WTC11 (cell line): Measurements from ENCODE around the gene MLXIPL. TPM values are rescaled to one million over a fixed set of nuclear protein-coding genes. Genes with fewer than 3 reads are reported as not detected.

ENCODE experiments used
- ATAC-seq: fragments of 200-7000 bp; cut with Tn5 transposase; 2 replicates; pipeline ENCODE4 v1.10.0; 2021; ENCODE audit warnings: mild to moderate bottlenecking, moderate library complexity
- CTCF ChIA-PET: fragments of 300-600 bp; sonication (Branson Sonifier 250); formaldehyde crosslinking; loops from one replicate; lab custom pipeline; 2021; ENCODE audit warnings: antibody characterized with exemption; lab: Charles Lee
- POLR2A ChIA-PET: fragments of 350-600 bp; sonication (Branson Sonifier 250); formaldehyde crosslinking; loops from one replicate; lab custom pipeline; 2021; ENCODE audit warnings: antibody characterized with exemption; lab: Charles Lee
- DNase-seq: peaks from one replicate; pipeline ENCODE4 v3.0.0; 2021; ENCODE audit warnings: low spot score
- H3K27ac Mint-ChIP-seq: 2 replicates; pipeline ENCODE4 v1.8.0; 2021; ENCODE audit warnings: mixed read lengths
- H3K27me3 Mint-ChIP-seq: 2 replicates; pipeline ENCODE4 v1.8.0; 2021; ENCODE audit warnings: low read depth, mild to moderate bottlenecking, moderate library complexity, mixed read lengths
- H3K36me3 Mint-ChIP-seq: 2 replicates; pipeline ENCODE4 v1.8.0; 2021; ENCODE audit warnings: mixed read lengths
- H3K4me1 Mint-ChIP-seq: 2 replicates; pipeline ENCODE4 v1.8.0; 2022; ENCODE audit warnings: mixed read lengths
- H3K4me3 Mint-ChIP-seq: 2 replicates; pipeline ENCODE4 v1.8.0; 2021; ENCODE audit warnings: mild to moderate bottlenecking, moderate library complexity, mixed read lengths
- H3K9me3 Mint-ChIP-seq: 2 replicates; pipeline ENCODE4 v1.8.0; 2021; ENCODE audit warnings: mixed read lengths
- ARID4B ChIP-seq: sonication (generic); formaldehyde crosslinking; IDR thresholded peaks from 2 replicates; pipeline ENCODE4 v1.8.0; 2023; ENCODE audit warnings: missing genetic modification reagents, mild to moderate bottlenecking, borderline replicate concordance
- CBFB ChIP-seq: sonication (generic); formaldehyde crosslinking; IDR thresholded peaks from 2 replicates; pipeline ENCODE4 v1.8.1; 2022; ENCODE audit warnings: mild to moderate bottlenecking, low read depth, missing genetic modification reagents
- E2F4 ChIP-seq: sonication (generic); formaldehyde crosslinking; IDR thresholded peaks from 2 replicates; pipeline ENCODE4 v1.8.1; 2022; ENCODE audit warnings: low read depth, mild to moderate bottlenecking, moderate library complexity, missing genetic modification reagents, borderline replicate concordance
- ETV6 ChIP-seq: sonication (generic); formaldehyde crosslinking; IDR thresholded peaks from 2 replicates; pipeline ENCODE4 v1.8.1; 2022; ENCODE audit warnings: mild to moderate bottlenecking, missing genetic modification reagents
- FOXK1 ChIP-seq: sonication (generic); formaldehyde crosslinking; IDR thresholded peaks from 2 replicates; pipeline ENCODE4 v1.8.0; 2022; ENCODE audit warnings: mild to moderate bottlenecking, moderate library complexity, missing genetic modification reagents
- HMGXB4 ChIP-seq: sonication (generic); formaldehyde crosslinking; IDR thresholded peaks from 2 replicates; pipeline ENCODE4 v1.8.1; 2023; ENCODE audit warnings: mild to moderate bottlenecking, moderate library complexity, missing genetic modification reagents
- IRF2 ChIP-seq: sonication (generic); formaldehyde crosslinking; IDR thresholded peaks from 2 replicates; pipeline ENCODE4 v1.8.0; 2022; ENCODE audit warnings: low read depth, missing genetic modification reagents, borderline replicate concordance
- NFYB ChIP-seq: sonication (generic); formaldehyde crosslinking; conservative IDR thresholded peaks from 2 replicates; pipeline ENCODE4 v1.8.0; 2022; ENCODE audit warnings: low read depth, missing genetic modification reagents
- SMAD4 ChIP-seq: sonication (generic); formaldehyde crosslinking; IDR thresholded peaks from 2 replicates; pipeline ENCODE4 v1.8.0; 2022; ENCODE audit warnings: mild to moderate bottlenecking, missing genetic modification reagents
- ZBTB43 ChIP-seq: sonication (generic); formaldehyde crosslinking; IDR thresholded peaks from 2 replicates; pipeline ENCODE4 v1.8.1; 2023; ENCODE audit warnings: mild to moderate bottlenecking, missing genetic modification reagents
- ZNF219 ChIP-seq: sonication (generic); formaldehyde crosslinking; IDR thresholded peaks from 2 replicates; pipeline ENCODE4 v1.8.0; 2023; ENCODE audit warnings: missing genetic modification reagents, mild to moderate bottlenecking, borderline replicate concordance
- total RNA-seq: library from RNA; stranded (reverse); gene quantifications from 3 replicates; pipeline ENCODE4 v1.2.3, GENCODE V29; 2021
- TF ChIP-seq, protein P1 (sequence below): fragments of 200-600 bp; IDR thresholded peaks from 2 replicates; pipeline ENCODE4 v1.8.0; 2022; ENCODE audit warnings: antibody characterized with exemption
- TF ChIP-seq, protein P2 (sequence below): sonication (generic); formaldehyde crosslinking; IDR thresholded peaks from 2 replicates; pipeline ENCODE4 v1.8.1; 2022; ENCODE audit warnings: mild to moderate bottlenecking, missing genetic modification reagents, moderate library complexity, borderline replicate concordance

The MLXIPL gene
- total RNA-seq, 1 experiment from 2014 or later = 20.4 TPM

DNA sequence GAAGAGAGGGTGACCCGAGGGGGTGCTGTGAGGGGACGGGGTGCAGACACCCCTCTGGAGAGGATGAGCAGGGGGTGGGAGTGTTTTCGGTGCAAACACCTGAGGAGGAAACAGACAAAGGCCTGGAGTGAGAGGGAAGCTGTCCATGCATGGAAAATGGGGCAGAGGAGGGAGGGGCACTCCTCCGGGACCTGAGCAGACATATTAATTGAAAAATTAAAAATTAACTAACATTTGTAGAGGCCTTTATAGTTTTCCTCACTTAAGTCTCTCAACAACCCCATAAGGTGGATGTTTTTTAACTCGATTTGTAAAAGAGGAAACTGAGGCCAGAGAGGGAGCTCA lies 44.5 kb upstream of the MLXIPL start:
- POLR2A ChIA-PET = interaction anchor here (1.0 kb wide), 1 partner anchor 44 kb away, joined by 3 read pairs; the partner anchor contains the start of gene MLXIPL
- no peak overlapping the region for H3K27ac Mint-ChIP-seq

GRCh38 chr7:73668103-73668885 lies 44.0 kb upstream of the MLXIPL start:
- H3K27me3 Mint-ChIP-seq = peaks cover 27% of the 10 kb centered on the region
- POLR2A ChIA-PET = interaction anchor here (0.5 kb wide), 1 partner anchor 71 kb away, joined by 3 read pairs; no protein-coding TSS in a partner anchor
- TF ChIP-seq, protein P1, sequence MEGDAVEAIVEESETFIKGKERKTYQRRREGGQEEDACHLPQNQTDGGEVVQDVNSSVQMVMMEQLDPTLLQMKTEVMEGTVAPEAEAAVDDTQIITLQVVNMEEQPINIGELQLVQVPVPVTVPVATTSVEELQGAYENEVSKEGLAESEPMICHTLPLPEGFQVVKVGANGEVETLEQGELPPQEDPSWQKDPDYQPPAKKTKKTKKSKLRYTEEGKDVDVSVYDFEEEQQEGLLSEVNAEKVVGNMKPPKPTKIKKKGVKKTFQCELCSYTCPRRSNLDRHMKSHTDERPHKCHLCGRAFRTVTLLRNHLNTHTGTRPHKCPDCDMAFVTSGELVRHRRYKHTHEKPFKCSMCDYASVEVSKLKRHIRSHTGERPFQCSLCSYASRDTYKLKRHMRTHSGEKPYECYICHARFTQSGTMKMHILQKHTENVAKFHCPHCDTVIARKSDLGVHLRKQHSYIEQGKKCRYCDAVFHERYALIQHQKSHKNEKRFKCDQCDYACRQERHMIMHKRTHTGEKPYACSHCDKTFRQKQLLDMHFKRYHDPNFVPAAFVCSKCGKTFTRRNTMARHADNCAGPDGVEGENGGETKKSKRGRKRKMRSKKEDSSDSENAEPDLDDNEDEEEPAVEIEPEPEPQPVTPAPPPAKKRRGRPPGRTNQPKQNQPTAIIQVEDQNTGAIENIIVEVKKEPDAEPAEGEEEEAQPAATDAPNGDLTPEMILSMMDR = no peak
- TF ChIP-seq CBFB (CRISPR knock-in tag) = no peak
- TF ChIP-seq ZBTB43 (CRISPR knock-in tag) = no peak
- TF ChIP-seq, protein P2, sequence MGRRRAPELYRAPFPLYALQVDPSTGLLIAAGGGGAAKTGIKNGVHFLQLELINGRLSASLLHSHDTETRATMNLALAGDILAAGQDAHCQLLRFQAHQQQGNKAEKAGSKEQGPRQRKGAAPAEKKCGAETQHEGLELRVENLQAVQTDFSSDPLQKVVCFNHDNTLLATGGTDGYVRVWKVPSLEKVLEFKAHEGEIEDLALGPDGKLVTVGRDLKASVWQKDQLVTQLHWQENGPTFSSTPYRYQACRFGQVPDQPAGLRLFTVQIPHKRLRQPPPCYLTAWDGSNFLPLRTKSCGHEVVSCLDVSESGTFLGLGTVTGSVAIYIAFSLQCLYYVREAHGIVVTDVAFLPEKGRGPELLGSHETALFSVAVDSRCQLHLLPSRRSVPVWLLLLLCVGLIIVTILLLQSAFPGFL (CRISPR knock-in tag) = no peak
- TF ChIP-seq NFYB (CRISPR knock-in tag) = no peak
- TF ChIP-seq E2F4 = no peak
- no peak for TF ChIP-seq FOXK1 (CRISPR knock-in tag)
- TF ChIP-seq ARID4B = no peak
- TF ChIP-seq HMGXB4 (CRISPR knock-in tag) = no peak
- TF ChIP-seq IRF2 (CRISPR knock-in tag) = no peak

More for the DNA sequence above, 44.5 kb upstream of the MLXIPL start:
- CTCF ChIA-PET = interaction anchor here (0.6 to 6.1 kb wide), 14 partner anchors 22 to 172 kb away, joined by 3 to 93 read pairs (median 6); partner anchors contain the start of gene MLXIPL
- peaks cover 41% of the 10 kb centered on the region for H3K4me1 Mint-ChIP-seq
- TF ChIP-seq E2F4 (no peak), ETV6 (CRISPR knock-in tag) (no peak), HMGXB4 (CRISPR knock-in tag) (no peak), SMAD4 (CRISPR knock-in tag) (no peak), ZNF219 (CRISPR knock-in tag) (no peak)
- peaks cover 23% of the 10 kb centered on the region for H3K27me3 Mint-ChIP-seq
- no peaks in the 10 kb centered on the region for H3K9me3 Mint-ChIP-seq
- H3K4me3 Mint-ChIP-seq = peak overlapping the region; percentile 75
- no peak for ATAC-seq
- H3K36me3 Mint-ChIP-seq = no peaks in the 10 kb centered on the region
- DNase-seq = no peak

More at GRCh38 chr7:73668103-73668885, 44.0 kb upstream of the MLXIPL start:
- CTCF ChIA-PET = interaction anchor here (0.6 to 6.1 kb wide), 25 partner anchors 8 to 173 kb away, joined by 3 to 93 read pairs (median 5); partner anchors contain the start of genes MLXIPL and TBL2
- no peak for DNase-seq
- no peak for ATAC-seq
- peaks cover under 1% of the 10 kb centered on the region for H3K9me3 Mint-ChIP-seq
- no peak overlapping the region for H3K27ac Mint-ChIP-seq
- H3K4me3 Mint-ChIP-seq = peak overlapping the region; percentile 75
- H3K36me3 Mint-ChIP-seq = no peaks in the 10 kb centered on the region
- H3K4me1 Mint-ChIP-seq = peaks cover 41% of the 10 kb centered on the region
